Activated gamma-delta T cell treated with anti-CD3 and anti-CD28 coated beads, Interleukin-2, amount 50 U/mL, for 16 hours (primary cell): Measurements from ENCODE around the gene GSTA2.
"Not testable (repeated sequence)": the region's sequence is repeated elsewhere in the genome, so short reads cannot be mapped to it uniquely, and the experiment has no call there.

ENCODE experiments used
- DNase-seq: peaks from one replicate; pipeline ENCODE4 v3.0.0-alpha.2; 2020; ENCODE audit warnings: low read depth

The GSTA2 gene

DNA sequence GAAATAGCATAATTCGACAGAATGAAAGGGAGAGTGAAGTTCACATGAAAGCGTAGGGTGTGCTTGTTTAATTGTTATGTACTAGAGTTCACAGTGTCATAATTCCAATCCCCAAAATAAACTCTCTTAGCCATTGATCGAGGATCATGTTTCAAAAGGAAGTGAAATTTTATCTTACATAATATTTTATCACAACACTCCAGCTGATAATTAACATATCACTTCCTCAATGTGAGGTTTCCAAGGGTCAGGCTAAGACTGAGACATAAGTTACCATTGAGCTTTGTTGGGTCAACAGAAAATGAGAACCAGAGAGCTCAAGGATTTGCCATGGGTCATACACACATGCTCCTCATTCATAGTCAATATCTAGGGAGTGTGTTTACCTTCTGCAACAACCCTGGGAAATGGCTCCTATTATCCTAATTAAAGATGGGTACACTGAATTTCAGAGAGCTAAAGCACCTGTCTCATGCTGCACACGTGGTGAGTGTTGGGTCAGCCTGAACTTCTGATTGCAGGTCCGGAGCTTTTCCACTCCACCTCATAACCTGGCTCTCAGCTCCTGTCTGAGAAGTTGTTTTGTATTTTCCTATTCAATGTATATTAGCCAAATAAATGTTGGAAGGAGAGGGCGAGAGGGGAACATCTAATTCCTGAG, 3.0 kb downstream of the GSTA2 start:
- DNase-seq = no peak

DNA sequence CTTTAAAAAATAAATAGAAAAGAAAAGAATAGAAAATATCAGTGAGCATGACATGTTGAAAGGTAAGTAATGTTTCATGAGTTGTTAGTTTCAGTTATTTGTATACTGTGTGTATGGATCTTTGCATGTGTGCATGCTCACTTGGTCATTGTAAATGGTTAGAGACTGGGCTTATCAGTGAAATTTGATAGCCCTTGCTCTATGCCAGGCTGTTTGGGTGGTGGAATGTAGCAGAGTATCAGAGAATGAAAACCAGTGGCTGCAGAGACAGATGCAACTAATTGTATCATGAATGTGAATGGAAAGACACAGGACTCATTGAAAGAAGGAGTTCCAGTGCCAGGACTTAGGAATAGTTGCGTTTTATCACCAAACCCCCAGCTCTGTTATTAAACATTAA, 4.2 kb downstream of the GSTA2 start:
- DNase-seq = no peak

DNA sequence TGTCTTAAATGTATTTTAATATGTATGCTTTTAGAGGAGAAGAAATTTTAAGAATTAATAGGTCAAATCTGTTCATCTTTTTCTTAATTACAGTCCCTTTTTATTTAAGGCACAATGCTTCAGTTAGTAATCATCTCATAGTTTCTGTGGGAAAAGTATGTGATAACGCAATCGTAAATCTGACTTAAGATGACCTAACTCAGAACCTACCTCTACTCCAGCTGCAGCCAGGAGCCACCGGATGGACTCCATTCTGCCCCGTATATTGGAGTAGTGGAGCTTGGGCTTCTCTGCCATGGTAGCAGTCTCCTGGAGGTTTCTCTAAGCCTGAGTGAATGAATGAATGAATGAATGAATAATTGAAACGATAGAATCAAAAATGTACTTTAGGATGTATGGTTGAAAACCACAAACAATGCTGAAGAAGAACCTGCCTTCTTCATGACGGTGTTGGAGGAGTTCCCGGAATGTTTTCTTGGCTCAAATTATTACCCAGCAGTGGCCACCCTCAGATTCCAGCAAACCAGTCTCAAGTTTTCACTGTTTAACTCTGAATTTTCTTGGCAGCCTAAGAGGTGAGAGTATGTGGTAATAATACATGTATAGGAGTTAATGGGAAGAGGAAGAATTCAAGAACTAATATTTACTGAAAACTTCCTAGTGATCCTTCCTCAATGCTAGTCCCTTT, 5.5 kb downstream of the GSTA2 start:
- DNase-seq = not testable (repeated sequence)

DNA sequence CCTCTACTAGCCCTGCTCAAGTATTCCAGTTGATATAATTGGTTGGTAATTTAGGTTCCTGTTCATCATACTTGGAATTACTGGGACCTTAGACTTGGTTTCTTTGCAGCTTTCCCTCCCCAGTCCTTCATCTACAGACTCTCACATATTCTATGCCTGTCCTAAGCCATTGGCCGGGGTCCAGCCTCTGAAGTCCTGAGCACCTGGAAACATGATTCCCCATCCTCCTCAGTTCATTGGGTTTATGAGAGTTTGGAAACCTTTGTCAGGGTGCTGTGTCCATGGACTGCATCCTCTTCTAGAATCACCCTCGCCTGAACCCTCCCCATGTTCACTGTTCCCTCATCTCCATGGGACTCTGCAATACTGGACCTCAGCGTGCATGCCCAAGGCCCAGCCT, 8.8 kb downstream of the GSTA2 start:
- DNase-seq = no peak

DNA sequence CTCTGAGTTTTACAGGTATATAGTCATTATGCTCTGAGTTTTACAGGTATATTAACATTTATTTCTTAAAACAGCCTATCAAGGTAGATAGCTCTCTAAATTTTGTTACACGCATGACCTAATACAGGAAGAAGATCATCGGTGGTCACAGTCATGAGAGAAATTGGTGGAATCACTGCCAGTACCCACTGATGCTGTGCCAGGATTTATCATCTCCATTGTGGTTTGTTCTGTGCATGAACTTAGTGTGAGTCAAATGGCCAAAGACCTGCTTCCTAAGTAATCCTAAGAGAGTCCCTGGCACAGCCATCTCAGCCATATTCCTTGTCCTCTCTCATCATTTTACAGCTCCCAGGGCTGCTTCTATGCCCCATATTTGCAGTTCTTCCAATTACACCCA, 10.1 kb downstream of the GSTA2 start:
- DNase-seq = not testable (repeated sequence)

DNA sequence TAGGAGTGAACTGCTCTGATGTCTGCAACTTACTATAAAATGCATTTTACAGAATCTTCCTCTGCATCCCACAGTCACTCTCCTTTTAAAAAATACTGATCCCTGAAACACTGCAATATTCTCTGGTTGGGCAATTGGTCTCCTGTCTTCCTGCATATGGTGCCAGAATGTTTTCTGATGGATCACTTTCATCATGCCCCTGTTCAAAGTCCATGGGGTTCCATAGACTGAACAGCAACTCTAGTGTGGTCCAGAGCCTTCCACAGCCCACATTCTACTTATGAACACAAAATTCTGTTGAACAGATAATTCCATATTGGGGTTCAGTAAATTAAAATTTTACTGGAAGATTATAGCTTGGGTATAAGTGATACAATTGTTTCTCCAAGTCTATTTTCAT, 11.0 kb downstream of the GSTA2 start:
- no peak for DNase-seq

DNA sequence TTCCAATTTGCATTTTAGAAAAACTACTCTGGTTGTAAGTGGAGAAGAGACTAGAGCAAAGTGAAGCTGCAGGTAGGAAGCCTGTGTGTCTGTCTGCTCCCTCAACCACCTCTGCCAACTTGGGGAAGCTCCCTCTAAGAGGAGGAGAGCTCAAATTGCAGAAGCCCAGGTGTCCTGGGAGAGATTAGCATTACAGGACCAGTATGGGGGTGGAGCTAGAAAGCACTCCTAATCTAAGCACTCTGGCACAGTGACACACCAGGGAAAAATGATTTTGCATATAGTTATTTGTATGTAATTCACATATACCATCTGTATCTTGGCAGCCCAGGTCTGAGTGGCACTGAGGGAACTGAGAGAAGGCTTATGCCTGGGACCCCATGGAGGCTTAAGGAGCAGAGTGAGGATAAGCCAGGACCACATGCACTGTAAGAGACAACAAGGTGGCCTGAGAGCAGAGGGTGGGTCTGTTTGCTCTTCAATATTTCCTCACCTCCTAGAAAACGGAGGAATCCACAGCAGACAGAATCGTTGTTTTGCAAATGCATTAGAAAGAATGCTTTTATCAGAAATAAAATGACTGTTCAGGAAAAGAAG, 13.6 kb downstream of the GSTA2 start:
- DNase-seq = no peak

DNA sequence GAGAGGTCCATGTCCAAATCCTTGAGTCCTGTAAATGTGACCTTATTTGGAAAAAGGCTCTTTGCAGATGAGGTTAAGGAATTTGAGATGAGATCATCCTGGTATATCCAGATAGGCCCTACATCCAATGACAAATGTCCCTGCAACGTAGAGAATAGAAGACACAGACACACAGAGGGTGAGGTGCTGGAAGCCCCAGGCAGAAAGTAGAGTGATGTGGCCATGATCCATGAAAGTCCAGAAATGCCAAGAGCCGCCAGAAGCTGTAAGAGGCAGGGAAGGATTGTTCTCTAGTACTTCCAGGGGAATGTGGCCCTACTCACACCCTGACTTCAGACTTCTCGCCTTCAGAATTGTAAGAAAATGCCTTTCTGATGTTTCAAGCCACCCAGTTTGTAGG, 16.0 kb downstream of the GSTA2 start:
- DNase-seq = not testable (repeated sequence)

DNA sequence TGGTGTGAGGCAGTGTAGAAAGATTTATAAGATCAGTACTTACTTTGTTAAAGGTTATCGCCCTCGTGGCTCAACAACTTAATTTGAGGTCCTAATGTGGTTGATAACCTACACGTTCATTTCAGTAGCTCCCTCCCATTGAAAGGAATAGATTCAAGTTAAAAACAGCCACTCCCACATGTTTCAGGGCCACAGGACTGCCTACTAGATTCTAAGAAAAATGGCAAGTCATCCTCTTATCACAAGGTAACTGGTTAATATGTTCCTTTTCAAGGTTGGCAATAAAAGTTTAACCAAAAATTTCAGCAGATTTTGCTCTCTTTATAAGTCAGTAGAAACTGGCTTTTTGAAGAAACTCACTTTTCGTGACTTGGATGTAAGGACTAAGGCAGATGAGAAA, 17.1 kb downstream of the GSTA2 start:
- no peak for DNase-seq

DNA sequence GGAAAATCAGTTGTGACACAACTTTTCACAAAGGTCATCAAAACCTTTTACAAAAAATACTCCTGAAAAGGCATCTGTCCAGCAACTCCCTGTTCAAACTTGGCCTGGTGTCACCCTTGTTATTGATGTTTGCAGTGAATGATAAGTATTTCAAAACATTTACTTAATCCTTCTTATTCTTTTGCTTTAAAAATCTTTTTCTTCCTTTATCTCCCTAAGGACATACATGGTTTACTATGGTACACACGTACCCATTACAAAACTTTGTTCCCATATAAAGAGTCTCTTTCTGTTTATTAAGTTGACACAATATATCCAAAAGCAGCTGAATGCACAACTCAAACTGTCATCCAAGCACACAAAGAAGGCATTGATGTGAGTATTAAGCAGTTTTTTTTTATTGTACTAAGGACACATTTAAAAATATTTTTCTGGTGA, 17.5 kb downstream of the GSTA2 start:
- no peak for DNase-seq

DNA sequence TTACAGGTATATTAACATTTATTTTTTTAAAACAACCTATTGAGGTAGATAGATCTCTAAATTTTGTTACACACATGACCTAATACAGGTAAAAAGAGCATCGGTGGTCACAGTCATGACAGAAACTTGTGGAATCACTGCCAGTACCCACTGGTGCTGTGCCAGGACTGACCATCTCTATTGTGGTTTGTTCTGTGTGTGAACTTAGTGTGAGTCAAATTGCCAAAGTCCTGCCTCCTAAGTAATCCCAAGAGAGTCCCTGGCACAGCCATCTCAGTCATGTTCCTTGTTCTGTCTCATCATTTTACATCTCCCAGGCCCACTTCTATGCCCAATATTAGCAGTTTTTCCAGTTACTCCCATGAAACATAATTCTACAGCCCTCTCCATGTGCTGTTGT, 21.4 kb downstream of the GSTA2 start:
- DNase-seq = no peak

DNA sequence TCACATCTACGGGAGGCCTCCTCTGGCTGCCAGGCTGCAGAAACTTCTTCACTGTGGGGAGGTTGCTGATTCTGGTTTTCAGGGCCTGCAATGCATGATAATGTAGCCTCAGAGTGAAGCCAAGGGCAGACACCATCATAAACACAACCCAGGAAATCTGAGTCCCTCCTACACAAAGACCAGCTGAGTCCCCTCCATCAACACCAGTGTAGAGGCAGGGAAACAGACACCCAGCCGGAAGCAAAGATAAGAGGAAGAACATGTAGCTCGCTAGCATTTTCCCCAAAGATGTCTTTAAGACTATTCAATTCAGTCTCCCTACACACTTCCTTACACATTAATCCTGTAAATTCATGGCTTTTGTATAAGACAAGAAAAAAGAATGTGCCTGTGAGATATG, 23.6 kb downstream of the GSTA2 start:
- DNase-seq = no peak

DNA sequence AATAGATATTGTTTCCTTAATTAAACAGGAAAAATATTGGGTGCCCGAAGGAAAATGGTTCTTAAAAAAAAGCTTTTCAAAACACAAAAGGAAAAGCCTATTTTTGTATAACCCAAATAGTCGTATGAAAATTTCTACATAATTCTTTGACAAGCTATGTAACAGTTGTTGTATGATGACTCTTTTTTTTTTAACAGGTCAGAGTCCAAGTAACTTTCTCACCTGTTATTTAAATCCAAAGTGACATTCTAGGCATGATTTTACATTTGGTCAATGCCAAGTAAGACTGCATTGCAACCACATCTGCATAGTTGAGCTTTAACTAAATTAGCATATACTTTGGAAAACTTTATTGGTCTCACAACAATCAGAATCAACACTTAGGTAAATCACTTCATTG, 24.1 kb downstream of the GSTA2 start:
- DNase-seq = no peak

DNA sequence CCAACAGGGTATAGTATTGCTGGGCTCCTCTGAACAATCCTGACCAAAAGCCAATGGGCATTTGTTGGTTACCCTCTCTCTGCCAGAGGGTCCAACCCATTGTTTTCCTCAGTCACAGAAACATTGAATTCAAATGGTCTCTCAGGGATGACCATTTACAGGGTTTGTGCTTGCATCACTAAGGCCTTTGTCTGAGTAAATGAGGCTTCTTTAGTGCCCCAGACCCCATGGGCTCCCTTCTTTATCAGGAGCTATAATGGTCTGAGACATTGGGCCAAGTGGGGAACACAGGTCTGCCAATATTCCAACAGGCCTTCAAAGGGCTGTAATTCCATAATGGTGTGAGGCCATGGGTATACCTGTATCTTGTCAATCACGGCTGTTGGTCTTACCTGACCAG, 27.1 kb downstream of the GSTA2 start:
- no peak for DNase-seq

DNA sequence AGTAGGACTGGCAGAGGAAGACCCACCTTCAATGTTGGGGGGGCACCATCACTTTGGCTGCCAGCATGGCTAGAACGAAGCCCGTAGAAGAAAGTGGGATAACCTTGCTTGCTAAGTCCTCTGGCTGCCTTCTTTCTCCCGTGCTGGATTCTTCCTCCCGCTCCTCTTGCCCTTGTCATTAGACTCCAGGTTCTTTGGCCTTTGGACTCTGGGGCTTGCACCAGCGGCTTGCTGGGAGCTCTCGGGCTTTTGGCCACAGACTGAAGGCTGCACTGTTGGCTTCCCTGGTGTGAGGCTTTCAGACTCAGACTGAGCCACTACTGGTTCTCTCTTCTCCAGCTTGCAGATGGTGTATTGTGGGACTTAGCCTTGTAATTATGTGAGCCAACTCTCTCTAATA, 28.2 kb downstream of the GSTA2 start:
- DNase-seq = no peak

DNA sequence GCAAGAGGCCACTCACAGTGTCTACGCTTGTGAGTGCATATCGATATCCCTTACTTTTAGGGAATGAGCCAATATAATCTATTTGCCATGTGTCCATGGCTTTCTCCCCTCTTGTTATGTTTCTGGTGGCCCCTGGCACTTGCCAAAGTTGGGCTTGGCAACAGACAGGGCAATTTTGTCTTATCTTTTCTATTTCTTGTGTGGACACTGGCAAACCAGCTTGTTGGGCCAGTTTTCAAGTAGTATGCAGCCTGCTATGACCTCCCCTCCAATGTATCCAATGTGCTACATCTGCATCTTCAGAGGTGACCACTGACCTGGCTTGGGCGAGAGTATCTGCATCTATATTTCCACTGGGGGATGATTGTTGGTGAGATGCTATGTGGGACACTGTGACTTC, 29.2 kb downstream of the GSTA2 start:
- no peak for DNase-seq

DNA sequence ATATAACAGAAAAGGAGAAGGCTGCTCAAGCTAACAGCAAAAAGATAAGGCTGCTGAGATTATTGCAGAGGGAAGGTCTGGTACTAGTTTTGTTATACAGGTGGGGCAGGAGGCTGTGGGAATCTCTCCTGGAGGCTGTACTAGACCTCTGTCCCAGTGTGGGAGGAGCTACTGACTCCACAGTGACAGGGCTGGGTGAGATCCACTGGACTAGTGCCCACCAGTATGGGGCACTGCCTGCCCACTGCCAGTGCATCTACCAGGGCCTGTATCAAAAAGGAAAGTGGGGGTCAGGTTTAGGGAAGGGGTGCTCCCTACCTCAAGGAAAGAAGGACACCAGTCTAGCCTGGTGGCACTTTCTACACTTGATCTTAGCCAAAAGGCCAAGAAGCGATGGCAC, 30.1 kb downstream of the GSTA2 start:
- no peak for DNase-seq

DNA sequence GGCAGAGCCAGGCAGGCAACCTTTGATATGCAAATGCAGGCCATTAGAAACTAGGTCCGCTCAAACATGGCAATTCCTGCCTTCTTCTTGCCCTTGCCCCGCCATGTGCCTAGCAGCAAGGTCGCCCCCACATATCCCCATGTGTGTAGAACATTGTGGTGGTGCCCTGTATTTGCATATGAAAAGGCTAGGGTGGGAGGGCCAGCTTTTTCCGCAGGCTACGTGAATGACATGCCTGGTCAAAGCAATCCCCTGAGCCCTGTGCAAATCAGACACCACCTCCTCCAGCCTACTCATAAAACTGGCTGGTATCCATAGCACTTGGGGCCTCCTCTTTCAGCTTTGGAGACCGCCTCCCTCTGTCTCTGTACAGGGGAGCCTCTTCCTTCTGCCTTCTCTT, 31.6 kb downstream of the GSTA2 start:
- DNase-seq = no peak

DNA sequence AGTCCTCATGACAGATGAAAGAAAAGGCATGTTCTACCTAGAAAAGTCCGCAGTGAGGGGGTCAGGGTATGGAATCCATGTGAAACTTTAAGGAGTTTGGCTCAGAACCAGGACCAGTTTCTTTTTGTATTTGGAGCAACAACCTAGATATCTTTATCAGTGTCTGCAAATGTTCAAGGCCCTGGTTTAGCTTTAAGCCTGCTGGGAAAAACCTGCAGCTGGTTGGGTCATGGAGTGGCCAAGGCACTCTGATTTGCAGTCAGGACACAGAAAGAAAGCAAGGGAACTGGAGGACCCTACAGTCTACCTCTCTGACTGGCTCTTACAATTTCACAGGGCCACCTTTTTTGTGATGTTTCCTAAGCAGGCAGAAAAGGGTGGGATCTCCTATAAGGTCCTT, 33.7 kb downstream of the GSTA2 start:
- no peak for DNase-seq

DNA sequence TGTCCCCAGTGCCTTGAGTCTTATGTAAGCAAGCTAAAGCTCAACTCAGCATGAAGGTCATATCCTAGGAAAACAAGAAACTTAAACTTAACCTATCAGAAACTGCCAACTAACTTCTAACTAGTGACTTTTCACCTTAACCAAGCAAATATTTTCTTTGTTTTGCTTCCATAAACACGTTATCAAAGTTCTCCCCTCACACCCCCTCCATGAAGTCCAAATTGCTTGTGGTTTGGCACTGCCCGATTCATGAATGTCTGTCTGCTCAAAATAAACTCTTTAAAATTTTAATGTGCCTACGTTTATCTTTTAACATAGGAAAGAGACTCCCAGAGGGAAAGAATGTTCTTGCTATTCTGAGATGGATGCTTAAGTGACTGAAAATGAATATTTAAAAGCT, 34.9 kb downstream of the GSTA2 start:
- no peak for DNase-seq

DNA sequence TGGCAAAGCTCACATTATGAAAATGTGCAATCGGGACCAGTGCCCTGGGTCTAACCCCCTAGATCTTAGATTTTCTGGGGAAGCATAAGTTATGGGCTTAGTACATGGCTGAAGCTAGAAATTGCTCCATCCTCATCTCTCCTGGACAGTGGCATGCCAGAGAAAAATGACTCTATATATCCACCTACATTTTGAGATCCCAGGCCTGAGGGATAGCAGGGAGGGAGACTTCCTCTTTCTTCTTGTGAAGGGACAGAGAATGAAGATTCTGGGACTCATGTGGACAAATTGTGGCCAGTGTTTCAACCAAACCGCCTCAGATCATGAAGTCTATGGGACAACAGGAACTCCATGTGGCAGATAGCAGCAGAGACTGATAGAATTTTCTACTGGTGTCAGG, 35.4 kb downstream of the GSTA2 start:
- DNase-seq = no peak

DNA sequence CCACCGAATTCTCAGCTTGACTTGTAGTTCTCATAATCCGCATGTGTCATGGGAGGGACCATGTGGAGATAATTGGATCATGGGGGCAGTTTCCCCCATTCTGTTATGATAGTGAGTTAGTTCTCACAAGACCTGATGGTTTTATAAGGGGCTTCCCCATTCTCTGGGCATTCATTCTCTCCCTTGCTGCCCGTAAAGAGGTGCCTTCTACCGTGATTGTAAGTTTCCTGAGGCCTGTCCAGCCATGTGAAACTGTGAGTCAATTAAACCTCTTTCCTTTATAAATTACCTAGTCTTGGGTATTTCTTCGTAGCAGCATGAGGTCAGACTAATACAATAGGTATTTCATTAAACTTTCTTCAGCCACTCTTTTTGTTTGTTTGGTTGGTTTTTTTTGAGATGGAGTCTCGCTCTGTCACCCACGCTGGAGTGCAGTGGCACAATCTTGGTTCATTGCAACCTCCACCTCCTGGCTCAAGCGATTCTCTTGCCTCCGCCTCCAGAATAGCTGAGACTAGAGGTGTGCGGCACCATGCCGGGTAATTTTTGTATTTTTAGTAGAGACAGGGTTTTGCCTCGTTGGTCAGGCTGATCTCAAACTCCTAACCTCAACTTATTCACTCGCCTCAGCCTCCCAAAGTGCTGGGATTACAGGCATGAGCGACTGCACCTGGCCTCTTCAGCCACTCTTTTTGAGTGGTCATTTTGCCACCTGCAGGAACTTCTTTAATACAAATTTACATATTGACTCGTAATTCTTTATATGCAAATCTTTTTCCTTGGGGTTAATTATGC, 36.3 kb downstream of the GSTA2 start:
- no peak for DNase-seq

DNA sequence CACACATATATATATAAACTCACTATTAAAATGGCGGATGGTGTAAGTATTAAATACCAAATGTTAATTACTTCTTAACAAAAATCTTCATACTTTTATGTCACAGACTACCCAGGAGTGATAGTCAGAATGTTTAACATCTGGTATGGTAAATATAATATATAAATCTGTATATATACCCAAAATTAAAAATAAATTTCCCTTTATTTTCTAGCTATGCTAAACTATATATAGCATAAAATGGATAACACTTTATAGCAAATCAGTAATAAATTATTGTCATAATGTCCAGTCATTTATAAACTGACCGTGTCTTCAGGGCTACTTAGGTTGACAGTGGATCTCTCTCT, 37.1 kb downstream of the GSTA2 start:
- no peak for DNase-seq
